NT2/D1 (cell line): Measurements from ENCODE around the gene CACNG4.

ENCODE experiments used
- SUZ12 ChIP-seq: IDR thresholded peaks from 2 replicates; pipeline ENCODE4 v1.6.1; 2011; ENCODE audit not compliant: insufficient read length, insufficient read depth; ENCODE audit errors: extremely low read depth
- ZNF274 ChIP-seq: IDR thresholded peaks from 2 replicates; pipeline ENCODE4 v1.6.1; 2011; ENCODE audit warnings: mild to moderate bottlenecking, low read depth, low read length

GRCh38 chr17:66949501-66949900 is 15.0 kb upstream of the CACNG4 start:
- TF ChIP-seq ZNF274, result no peak
- TF ChIP-seq SUZ12, result no peak
